ENCODE measurements around the gene IPO9. TPM values are rescaled to one million over a fixed set of nuclear protein-coding genes. Genes with fewer than 3 reads are reported as not detected.

Gene IPO9
- total and polyA plus RNA-seq, 2 donors (not counting 1 experiment from before 2014, with no cell fraction given) = 13.3 to 56.9 TPM

DNA sequence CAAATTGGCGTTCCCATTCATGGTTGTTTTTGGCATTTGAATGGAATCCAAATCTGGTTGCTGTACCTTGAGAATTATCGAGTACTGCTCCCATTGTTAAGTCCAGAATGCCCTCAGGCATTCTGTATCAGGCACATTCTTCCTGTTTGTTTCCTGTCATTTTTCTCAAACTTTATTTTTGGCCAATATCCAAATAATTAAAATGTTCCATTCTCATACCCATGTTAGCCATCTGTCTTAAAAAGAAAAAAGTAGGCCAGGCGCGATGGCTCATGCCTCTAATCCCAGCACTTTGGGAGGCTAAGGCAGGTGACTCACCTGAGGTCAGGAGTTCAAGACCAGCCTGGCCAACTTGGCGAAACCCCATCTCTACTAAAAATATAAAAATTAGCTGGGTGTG lies 30.5 kb downstream of the IPO9 start:
- CTCF ChIA-PET = no interaction called here
- Histone ChIP-seq H2AFZ (ENCODE audit: insufficient read depth, low read depth, low read length, poor library complexity, severe bottlenecking) (no peak overlapping the region), H3K4me1 (ENCODE audit: control insufficient read depth in 2 of 2, insufficient read depth in 2 of 2, low read length in 2 of 2) (no peaks in the 10 kb centered on the region), H3K9ac (ENCODE audit: low read length) (no peak overlapping the region), H3K79me2 (ENCODE audit: control insufficient read depth, insufficient read depth, low read length) (no peaks in the 10 kb centered on the region), H3K4me3 (ENCODE audit: control extremely low read depth in 1 of 5, extremely low read depth in 1 of 5, insufficient read depth in 1 of 5, low read depth in 2 of 5, low read length in 4 of 5) (no peak overlapping the region), H3K36me3 (replicated peaks in 1 of 2; ENCODE audit: control extremely low read depth in 1 of 2, control insufficient read depth in 1 of 2, extremely low read depth in 1 of 2, insufficient read depth in 2 of 2, low read length in 1 of 2) (peaks cover 0 to 80% of the 10 kb centered on the region in 2 experiments), H3K27ac (ENCODE audit: low read length in 2 of 2) (no peak overlapping the region), H3K9me3 (ENCODE audit: control extremely low read depth in 1 of 3, control insufficient read depth in 2 of 3, insufficient read depth in 1 of 3, low read length in 2 of 3) (no peaks in the 10 kb centered on the region), H3K27me3 (replicated peaks in 1 of 4; ENCODE audit: control extremely low read depth in 1 of 4, control insufficient read depth in 3 of 4, insufficient read depth in 4 of 4, low read length in 3 of 4) (no peaks in the 10 kb centered on the region), H4K20me1 (ENCODE audit: control insufficient read depth, insufficient read depth, low read length, poor library complexity, severe bottlenecking) (no peaks in the 10 kb centered on the region), H3K4me2 (replicated peaks; ENCODE audit: low read depth, low read length, poor library complexity, severe bottlenecking) (no peak overlapping the region)
- WGBS (ENCODE audit: insufficient coverage) = 100% methylated on average over 2 of the region's 5 CpGs
- TF ChIP-seq, protein P1, sequence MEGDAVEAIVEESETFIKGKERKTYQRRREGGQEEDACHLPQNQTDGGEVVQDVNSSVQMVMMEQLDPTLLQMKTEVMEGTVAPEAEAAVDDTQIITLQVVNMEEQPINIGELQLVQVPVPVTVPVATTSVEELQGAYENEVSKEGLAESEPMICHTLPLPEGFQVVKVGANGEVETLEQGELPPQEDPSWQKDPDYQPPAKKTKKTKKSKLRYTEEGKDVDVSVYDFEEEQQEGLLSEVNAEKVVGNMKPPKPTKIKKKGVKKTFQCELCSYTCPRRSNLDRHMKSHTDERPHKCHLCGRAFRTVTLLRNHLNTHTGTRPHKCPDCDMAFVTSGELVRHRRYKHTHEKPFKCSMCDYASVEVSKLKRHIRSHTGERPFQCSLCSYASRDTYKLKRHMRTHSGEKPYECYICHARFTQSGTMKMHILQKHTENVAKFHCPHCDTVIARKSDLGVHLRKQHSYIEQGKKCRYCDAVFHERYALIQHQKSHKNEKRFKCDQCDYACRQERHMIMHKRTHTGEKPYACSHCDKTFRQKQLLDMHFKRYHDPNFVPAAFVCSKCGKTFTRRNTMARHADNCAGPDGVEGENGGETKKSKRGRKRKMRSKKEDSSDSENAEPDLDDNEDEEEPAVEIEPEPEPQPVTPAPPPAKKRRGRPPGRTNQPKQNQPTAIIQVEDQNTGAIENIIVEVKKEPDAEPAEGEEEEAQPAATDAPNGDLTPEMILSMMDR (IDR thresholded peaks at IDR 0.05) = no peak
- TF ChIP-seq EZH2 (IDR thresholded peaks at IDR 0.05; ENCODE audit: borderline replicate concordance, insufficient read depth, low read depth, low read length, poor library complexity, severe bottlenecking) = no peak
- DNase-seq (no peak), ATAC-seq (ENCODE audit: low read depth) (no peak)
- Mint-ChIP-seq H3K4me3 (no peak overlapping the region), H3K27ac (no peak overlapping the region), H3K27me3 (no peaks in the 10 kb centered on the region), H3K4me1 (no peaks in the 10 kb centered on the region), H3K9me3 (ENCODE audit: insufficient read depth) (no peaks in the 10 kb centered on the region)
- POLR2A ChIA-PET = no interaction called here
- intact Hi-C loops (cut with micrococcal nuclease) = no loop called here

DNA sequence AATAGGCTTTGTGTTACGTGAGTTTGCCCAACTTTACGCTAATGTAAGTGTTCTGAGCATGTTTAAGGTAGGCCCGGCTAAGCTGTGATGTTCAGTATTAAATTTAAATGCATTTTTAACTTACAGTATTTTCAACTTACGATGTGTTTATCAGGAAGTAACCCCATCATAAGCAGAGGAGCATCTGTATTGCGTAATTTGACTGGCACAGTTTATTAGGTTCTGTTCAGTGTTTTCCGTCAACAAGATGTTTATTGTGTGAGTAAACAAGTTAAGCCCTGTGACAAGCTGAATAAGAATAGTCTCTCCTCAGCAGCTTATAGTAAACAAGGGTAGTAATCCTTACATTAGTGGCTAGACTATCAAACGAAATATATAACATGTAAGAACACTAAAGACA lies 32.5 kb downstream of the IPO9 start:
- Mint-ChIP-seq H3K27ac (no peak overlapping the region), H3K4me3 (no peak overlapping the region), H3K27me3 (no peaks in the 10 kb centered on the region), H3K4me1 (peaks cover 2% of the 10 kb centered on the region), H3K9me3 (ENCODE audit: insufficient read depth) (no peaks in the 10 kb centered on the region)
- intact Hi-C loops (cut with micrococcal nuclease) = no loop called here
- TF ChIP-seq, protein P1 (IDR thresholded peaks at IDR 0.05) = no peak
- TF ChIP-seq EZH2 (IDR thresholded peaks at IDR 0.05; ENCODE audit: borderline replicate concordance, insufficient read depth, low read depth, low read length, poor library complexity, severe bottlenecking) = no peak
- Histone ChIP-seq H4K20me1 (ENCODE audit: control insufficient read depth, insufficient read depth, low read length, poor library complexity, severe bottlenecking) (no peaks in the 10 kb centered on the region), H3K27me3 (replicated peaks in 1 of 4; ENCODE audit: control extremely low read depth in 1 of 4, control insufficient read depth in 3 of 4, insufficient read depth in 4 of 4, low read length in 3 of 4) (no peaks in the 10 kb centered on the region), H2AFZ (ENCODE audit: insufficient read depth, low read depth, low read length, poor library complexity, severe bottlenecking) (no peak overlapping the region), H3K36me3 (replicated peaks in 1 of 2; ENCODE audit: control extremely low read depth in 1 of 2, control insufficient read depth in 1 of 2, extremely low read depth in 1 of 2, insufficient read depth in 2 of 2, low read length in 1 of 2) (peaks cover 0 to 71% of the 10 kb centered on the region in 2 experiments), H3K79me2 (ENCODE audit: control insufficient read depth, insufficient read depth, low read length) (no peaks in the 10 kb centered on the region), H3K4me1 (ENCODE audit: control insufficient read depth in 2 of 2, insufficient read depth in 2 of 2, low read length in 2 of 2) (no peaks in the 10 kb centered on the region), H3K27ac (ENCODE audit: low read length in 2 of 2) (no peak overlapping the region), H3K4me3 (ENCODE audit: control extremely low read depth in 1 of 5, extremely low read depth in 1 of 5, insufficient read depth in 1 of 5, low read depth in 2 of 5, low read length in 4 of 5) (no peak overlapping the region), H3K9ac (ENCODE audit: low read length) (no peak overlapping the region), H3K9me3 (ENCODE audit: control extremely low read depth in 1 of 3, control insufficient read depth in 2 of 3, insufficient read depth in 1 of 3, low read length in 2 of 3) (no peaks in the 10 kb centered on the region), H3K4me2 (replicated peaks; ENCODE audit: low read depth, low read length, poor library complexity, severe bottlenecking) (no peak overlapping the region)
- ChIA-PET POLR2A (no interaction called here), CTCF (no interaction called here)
- DNase-seq (no peak), ATAC-seq (ENCODE audit: low read depth) (no peak)
- WGBS (ENCODE audit: insufficient coverage) = 100% methylated on average over 1 of the region's 7 CpGs
